GM19023 (cell line): ENCODE data around the gene TMA7B.

Experiments
- ATAC-seq: cut with Tn5 transposase; IDR thresholded peaks from one replicate; pipeline ENCODE4 v1.9.1; 2021; ENCODE audit warnings: mild to moderate bottlenecking, moderate library complexity; ENCODE audit not compliant: unreplicated experiment

Gene TMA7B

DNA sequence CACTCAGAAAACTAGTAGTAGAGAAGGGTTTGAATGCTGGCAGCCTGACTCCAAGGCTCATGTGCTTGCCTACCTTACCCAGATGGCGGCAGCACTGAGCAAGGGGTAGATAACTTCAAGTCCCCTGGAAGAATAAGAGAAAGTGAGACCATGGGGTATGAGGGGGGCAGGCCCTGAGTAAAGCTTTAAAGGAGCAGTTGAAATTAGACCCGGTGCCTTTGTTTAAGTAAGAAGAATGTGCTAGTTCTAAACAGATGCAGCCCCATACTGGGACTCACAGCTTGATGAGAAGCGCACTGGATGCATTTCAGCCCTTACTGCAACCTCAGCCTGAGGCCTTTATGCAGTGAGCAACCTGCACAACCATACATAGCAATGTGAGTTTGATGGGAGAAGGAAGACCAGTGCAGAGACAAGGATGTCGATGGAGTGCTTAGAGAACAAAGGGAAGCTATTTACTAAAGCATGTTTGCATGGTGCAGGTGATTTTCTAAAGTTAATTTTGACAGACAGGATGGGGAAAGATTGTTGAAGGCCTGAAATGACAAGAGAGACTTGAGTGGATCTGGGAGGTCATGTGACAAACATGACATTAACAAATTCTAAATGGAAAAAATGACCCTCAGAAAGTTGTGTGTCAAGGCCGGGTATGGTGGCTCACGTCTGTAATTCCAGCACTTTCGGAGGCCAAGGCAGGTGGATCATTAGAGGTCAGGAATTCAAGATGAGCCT is 27.1 kb upstream of the TMA7B start:
- no peak for ATAC-seq

DNA sequence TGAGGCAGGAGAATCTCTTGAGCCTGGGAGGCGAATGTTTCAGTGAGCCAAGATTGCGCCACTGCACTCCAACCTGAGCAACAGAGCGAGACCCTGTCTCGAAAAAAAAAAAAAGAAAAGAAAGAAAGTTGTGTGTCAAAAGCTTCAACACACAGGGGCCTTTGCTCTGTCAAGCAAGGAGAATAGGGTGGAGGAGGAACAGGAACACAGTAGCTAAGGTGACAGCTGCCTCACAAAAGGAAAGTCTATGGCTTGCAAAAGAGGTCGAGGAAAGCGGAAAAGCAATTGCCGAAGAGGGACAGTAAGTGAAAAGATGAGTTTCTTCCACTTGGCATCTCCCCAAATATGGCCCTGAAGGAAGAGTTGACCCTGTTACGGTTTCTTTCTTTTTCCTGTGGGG is 26.5 kb upstream of the TMA7B start:
- ATAC-seq = no peak

DNA sequence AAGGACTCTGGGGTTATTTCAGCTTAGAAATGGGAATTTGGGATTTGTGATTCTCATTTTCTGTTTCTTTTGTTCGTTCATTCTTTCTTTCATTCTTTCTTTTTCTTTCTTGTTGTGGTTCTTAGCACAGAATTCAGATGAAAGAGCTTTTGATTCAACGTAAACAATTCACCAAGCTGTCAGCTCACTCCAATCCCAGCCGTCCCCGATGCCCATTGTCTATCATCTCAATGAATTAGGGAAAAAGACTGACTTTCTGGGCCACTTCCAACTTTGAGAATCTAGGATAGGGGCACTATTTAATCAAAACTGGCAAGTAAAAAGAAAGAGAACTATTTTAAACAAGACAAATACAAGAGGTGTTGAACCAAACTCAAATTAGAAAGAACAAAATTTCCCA is 25.1 kb upstream of the TMA7B start:
- no peak for ATAC-seq

DNA sequence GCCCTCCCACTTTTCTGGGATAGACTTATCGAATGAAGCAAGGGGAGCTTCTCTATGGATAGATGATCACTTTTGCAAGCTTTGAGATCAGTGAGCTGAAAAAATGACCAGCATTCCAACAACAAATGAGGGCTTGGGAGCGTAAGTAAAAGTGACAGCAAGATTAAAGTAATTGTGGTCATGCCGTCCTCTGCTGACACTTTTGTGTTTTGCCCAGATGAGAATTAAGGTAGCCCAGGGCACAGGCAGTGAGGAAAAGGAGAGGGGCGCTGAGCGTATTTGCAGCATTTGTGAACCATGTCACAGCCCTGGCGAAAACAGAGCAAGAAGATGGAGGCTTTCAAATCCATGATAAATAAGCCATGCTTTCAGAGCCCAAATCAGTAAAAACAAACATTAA is 24.6 kb upstream of the TMA7B start:
- ATAC-seq = no peak

DNA sequence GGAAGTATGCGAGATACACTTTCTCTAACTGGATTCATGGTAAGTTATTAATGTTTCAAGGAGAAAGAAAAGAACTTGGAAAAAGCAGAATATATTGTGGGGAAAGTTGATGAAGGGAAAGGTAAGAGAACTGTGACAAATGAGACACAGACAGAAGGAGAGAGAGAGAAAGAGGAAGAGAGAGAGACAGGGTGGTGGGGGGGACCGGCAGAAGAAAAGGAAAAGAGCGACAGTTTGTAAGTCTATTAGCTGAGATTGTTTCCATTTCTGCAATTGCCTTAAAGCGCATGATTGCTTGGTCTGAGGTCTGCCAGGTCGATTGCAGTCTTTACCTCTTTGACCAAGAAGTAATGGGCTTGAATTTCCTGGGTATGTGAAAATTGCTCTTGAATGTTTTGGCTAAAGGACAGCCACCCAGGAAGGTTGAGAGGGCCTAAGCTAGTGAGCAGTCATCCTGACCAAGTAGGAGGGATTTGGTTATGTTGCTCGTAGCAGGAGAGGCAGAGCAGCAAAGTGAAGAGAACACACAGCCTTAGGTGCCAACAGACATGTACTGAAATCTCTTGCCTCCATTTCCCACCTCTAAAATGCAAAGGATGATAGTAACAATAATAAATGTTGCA is 23.6 kb upstream of the TMA7B start:
- ATAC-seq = no peak

DNA sequence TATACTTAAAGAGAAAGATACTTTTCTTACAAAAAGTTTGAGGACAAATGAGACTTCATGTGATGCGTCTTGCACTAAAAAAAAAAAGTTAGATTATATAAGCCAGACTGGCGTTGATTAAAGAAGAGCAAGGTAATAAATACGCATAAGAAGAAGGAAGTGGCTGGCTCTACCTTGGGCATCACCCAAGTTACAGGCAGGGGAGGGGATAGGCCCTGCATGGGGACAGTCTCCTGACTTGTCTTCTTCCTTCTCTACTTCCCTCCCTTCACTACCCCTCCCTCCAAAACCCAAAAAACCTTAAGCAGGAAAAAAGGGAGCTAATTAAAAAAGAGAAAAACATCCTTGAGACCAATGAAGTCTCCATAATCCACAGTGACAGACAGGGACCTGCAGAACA is 22.3 kb upstream of the TMA7B start:
- no peak for ATAC-seq

DNA sequence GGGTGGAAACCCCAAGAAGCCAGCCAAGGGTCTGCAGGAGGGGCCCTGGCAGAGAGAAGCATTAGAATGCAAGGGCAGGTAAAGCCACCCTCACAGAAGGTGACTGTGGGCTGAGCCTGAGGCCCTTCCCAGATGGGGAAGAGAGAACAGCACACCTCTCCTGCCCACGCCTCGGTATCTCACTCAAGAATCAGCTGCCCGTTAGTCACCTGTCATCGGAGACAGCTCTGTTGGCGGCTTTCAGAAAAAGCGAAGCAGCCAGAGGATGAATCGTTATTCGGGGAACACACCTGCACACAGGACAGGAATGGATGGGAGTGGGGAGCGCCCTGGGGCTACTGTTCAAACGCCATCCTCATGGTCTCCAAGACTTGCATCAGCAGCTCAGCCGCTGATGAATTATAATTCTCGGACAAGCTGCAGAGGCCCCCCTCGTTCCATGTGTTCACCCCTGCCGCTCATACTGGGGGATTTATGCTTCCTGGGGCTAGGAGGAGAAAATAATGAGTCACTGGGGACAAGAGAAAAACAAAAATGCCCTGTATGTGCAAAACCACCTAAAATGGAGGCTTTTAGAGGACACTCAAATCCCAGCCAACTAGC is 21.6 kb upstream of the TMA7B start:
- ATAC-seq = no peak

DNA sequence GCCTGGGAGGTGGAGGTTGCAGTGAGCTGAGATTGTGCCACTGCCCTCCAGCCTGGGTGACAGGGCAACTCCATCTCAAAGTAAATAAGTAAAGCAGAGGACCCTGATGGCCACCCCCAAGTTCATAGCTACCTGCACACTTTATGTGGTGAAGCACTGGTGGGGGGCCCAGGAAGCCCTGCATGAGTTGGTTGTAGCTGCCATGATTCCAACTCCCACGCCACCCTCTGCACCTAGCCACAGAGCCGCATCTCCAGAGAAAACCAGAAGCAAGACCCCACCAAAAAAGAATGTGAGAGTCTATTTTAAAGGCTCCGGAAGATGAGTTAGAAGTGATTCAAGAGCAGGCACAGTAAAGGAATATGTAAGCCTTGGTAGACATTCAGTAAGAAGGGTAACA is 20.4 kb upstream of the TMA7B start:
- ATAC-seq = no peak

DNA sequence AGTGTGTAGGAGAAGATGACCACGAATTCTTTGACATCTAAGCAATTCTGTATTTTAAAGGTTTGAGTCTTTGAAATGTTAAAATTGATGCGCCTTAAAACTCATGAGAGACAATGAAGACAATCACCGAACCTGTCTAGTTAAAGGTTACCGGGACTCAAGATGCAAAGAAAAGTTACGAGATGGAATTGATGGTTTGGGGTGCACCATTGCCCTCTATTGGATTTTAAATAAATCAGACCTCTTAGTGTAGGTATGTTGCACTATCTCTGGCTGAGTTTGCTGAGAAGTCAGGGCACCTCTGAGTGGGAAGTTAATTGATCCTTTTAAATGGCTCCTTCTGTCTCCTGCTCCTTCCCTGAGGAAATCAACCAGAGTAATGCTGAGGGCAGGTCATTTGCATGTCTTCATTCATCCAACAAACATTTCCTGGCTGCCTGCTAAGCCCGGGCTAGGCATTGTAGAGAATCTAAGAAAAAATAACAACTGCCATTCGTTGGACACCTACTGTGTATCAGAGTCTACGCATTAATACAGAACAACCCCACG is 19.4 kb upstream of the TMA7B start:
- ATAC-seq = no peak

DNA sequence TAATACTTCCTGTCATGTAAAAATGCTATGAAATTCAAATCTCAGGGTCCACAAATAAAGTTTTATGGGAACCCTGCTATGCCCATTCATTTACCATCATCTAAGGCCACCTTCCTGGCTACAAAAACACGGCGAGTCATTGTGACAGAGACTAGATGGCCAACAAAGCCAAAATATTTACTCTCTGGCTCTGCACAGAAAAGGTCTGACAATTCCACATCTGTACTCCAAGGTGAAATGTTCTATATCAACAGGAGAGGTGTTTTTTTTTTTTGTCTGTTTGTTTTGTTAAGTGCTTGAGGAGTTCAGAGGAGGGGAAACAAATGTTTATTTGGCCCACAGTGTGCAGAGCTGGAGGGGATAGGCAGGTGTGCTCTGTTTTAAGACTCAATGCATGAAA is 18.6 kb upstream of the TMA7B start:
- no peak for ATAC-seq

DNA sequence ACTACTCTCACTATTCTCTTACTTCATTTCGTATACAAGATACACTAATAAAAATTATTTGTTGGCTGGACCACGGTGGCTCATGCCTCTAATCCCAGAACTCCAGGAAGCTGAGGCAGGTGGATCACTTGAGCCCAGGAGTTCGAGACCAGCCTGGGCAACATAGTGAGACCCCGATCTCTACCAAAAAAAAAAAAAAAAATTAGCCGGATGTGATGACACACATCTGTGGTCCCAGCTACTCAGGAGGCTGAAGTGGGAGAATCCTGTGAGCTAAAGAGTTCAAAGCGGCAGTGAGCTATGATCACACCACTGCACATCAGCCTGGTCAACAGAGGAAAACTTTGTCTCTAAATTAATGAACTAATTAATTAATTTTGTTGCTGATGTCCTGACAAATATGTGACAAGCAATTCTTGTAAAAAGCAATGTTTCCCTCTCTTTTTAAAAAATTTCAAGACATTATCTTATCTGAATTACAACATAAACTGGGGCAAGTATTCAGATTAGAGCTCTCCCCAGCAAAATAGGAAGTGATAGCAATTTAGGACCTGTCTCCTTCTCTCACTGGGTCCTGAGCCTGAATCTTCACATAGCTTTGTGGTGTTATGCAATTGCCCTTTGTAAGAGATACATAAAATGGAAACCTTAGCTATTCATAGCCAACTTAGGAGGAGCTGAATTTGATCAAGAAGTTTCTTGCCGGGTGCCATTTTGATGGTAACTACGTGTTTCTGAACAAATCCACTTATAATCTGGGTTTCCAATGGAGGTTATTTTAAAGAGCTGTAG is 17.6 kb upstream of the TMA7B start:
- ATAC-seq = no peak

DNA sequence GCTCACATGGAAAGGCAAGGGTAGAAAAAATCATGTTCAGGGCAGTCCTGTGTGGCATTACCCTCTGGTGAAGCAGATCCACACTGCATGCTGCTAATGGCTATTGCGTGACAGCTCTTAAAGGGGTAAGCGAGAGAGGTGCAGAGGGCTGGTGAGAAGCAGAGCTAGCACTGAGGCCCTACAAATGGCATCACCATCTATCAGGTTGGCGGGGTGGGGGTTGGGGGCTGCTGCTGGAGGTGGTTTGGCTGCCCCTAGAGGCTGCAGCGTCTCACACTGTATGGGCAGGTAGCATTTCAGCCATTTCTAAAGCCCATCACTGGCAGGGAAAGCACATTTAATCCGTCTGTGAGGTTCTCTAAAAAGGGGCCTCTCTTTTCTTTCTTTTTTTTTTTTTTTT is 16.9 kb upstream of the TMA7B start:
- ATAC-seq = no peak

DNA sequence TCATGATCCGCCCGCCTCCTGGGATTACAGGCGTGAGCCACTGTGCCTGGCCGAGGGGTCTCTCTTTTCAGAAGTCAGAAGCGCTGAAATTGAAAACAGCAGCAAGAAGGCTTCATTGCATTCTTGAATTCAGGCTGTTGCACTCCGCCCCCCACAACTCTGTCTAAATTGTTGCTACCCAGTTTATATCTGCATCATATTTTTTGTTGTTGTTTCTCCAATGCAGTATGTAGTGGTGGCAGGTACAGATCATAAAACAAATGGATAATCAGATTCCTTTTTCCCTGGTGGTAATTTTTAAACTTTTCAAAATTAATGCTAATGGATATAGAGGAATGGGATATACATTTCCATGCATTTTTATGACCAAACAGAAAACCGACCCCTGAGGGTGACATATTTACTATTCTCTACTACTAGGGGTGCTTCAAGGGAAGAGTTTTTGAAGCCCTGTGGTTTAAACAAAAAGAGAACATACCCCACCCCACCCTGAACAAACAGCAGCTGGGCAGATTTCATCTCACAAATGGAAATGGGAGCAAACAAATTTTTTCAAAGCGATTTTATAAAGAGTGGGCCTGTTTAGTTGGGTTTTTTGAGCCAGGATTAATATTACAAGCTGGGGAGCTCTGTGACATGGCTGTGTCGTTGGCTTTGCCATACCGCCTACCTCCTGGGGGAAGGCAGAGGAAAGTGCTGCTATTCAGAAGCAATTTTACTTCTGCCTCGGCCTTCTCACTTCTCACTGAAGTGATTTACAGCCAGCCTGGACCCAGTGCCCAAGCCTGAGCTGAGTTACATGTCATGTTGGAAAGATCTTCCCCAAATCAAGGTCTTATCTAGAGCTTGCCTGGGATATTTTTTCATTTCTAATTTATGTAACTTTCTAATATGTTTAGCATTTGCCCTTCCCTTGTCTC is 16.0 kb upstream of the TMA7B start:
- ATAC-seq = no peak

DNA sequence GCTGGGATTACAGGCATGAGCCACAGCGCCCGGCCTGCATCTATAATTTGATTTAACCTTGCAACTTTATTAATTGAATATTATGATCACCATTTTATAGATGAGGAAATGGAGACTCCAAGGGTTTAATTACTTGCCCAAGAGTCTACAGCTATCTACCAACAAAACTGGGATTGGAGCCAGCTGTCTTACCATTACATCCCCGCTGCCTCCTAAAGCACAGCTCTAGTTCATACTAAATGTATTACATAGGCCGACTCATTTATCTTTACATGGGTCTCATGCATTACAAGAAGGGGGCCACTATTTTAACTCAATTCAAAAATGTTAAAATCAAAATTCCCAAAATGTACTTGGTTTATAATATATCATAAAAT is 14.1 kb upstream of the TMA7B start:
- no peak for ATAC-seq

DNA sequence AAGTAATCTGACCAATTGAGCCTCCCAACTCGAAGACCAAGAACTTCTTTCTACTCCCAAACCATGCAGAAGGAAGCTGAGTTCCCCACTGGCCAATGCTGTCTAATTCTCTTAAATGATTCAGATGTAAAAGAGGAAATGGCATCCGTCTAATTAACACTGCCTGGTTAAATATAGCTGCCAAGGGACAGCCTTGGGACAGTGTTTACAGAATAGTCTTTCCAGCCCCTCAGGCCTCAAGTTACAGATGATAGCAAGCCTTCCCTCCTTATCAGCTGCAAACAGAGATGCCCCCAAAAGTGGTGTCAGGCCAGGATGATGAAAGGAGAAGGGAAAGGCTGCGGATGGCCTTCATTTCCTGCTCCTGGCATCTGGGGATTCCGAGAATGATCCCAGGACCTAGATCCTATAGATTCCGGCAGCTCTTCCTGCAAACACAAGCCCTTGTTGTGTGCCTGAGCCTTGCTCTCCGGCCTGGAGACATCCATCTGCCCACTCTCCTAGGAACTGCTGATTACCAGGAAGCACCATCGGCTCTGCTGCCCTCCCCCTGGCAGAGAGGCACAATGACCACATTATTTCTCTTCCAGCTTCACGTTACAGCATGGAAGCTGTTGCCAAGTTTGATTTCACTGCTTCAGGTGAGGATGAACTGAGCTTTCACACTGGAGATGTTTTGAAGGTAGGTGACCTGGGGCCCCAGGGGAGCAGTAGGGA is 13.5 kb upstream of the TMA7B start:
- no peak for ATAC-seq

DNA sequence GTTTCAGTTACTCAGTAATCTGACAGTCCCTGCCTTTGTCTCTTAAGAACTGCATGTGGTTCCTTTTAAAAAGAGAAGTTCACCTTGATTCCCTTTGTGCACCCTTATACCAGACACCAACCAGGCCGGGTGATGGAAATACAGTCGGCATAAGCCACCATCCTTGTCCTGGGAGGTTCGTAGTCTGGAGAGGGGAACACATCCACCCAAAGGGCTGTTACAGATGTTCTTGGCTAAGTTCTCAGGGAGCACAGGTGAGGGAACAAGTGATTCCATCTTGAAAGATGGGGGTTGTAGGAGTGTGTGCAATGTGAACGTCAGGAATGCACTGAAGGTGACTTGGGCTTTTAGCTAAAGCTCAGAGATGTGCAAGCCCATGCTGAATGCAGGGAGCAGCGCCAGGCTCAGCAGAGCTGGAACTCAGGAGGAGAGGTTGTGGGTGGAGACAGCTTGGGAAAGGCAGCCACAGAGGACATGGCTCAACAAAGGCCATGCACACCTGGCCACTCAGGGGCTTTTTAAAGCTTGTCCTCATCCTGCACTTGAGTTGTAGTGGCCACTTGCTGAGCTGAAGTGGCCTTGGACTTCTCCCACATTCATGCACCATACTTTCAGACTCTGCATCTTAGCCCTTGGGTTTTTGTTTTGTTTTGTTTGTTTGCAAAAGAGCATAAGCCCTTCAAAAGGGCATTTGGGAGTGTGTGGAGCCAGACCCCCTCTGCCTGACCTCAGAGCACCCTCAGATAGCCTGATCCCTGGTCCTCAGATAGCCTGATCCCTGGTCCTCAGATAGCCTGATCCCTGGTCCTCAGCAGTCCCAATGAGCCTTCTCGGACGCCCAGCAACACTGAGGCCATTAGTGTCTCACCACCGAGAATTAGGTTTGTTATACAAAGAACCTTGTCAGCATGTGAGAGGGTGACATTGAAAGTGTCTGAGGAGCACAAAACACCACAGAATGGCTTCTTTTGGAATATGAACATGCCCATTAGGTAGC is 12.7 kb upstream of the TMA7B start:
- no peak for ATAC-seq

DNA sequence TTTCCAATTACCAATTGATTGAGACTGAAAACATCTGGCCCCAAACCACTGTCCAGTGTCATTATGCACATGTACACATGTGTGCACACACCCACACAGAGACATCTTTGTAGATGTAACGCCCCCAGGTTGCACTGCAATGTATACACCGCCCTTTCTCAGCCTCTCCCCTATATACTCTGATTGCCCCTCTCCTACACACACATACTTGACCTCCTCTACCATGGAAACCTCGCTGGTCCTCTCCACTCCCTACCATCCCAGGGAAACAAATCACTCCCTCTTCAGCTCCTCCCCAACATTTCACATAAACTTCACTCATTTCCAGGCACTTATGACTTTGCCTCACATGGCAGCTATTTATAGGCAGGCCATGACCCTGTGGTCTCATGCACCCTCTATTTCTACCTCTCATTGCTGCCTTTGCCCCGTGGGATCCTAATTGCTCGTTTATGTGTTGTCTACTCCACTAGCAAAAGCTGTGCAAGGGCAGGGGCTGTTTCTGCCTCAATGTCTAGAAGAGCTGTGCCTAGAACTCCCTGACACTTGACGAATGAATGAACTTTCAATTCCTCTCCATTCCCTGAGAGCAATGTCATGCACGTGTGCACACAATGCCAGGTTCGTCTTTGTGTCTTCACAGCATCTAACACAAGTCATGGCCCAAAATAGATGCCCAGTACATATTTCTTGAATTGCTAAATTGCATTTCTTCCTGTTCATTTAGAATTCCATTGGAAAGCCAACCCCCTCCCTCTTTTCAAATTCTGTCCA is 10.0 kb upstream of the TMA7B start:
- no peak for ATAC-seq
